DOHH2 (cell line): ENCODE measurements around the gene SLC6A11.

Source experiments
- H3F3A ChIP-seq: fragments of 200-600 bp; sonication (generic), shearing (Covaris generic); 2 replicates; pipeline ENCODE4 v1.6.0; 2016; ENCODE audit warnings: antibody characterized with exemption, mild to moderate bottlenecking; ENCODE audit not compliant: control insufficient read depth, insufficient read depth
- H3K27ac ChIP-seq: fragments of 200-600 bp; sonication (generic); 2 replicates; pipeline ENCODE4 v1.5.1; 2014; ENCODE audit warnings: low read depth, mild to moderate bottlenecking, low read length, moderate library complexity
- H3K27me3 ChIP-seq: fragments of 200-600 bp; sonication (generic); 2 replicates; pipeline ENCODE4 v1.6.1; 2014; ENCODE audit warnings: mild to moderate bottlenecking, low read length, mixed read lengths; ENCODE audit not compliant: control insufficient read depth
- H3K36me3 ChIP-seq: fragments of 200-600 bp; sonication (generic); 2 replicates; pipeline ENCODE4 v1.6.1; 2014; ENCODE audit warnings: mild to moderate bottlenecking, low read length, moderate library complexity, mixed read lengths; ENCODE audit not compliant: control insufficient read depth
- H3K4me1 ChIP-seq: fragments of 200-600 bp; sonication (generic); 2 replicates; pipeline ENCODE4 v1.6.1; 2014; ENCODE audit warnings: mild to moderate bottlenecking, low read length, mixed read lengths; ENCODE audit not compliant: control insufficient read depth
- H3K4me2 ChIP-seq: fragments of 200-600 bp; sonication (generic); 2 replicates; pipeline ENCODE4 v1.6.0; 2014; ENCODE audit warnings: mild to moderate bottlenecking, low read length, moderate library complexity
- H3K4me3 ChIP-seq: fragments of 200-600 bp; sonication (generic); 2 replicates; pipeline ENCODE4 v1.5.1; 2014; ENCODE audit warnings: mild to moderate bottlenecking, low read length, mixed read lengths
- H3K79me2 ChIP-seq: fragments of 200-600 bp; sonication (generic); 2 replicates; pipeline ENCODE4 v1.6.1; 2014; ENCODE audit warnings: mild to moderate bottlenecking, low read length, mixed read lengths; ENCODE audit not compliant: control insufficient read depth
- H3K9me2 ChIP-seq: fragments of 200-600 bp; sonication (generic); replicated peaks from 2 replicates; pipeline ENCODE4 v1.6.1; 2014; ENCODE audit warnings: mild to moderate bottlenecking, low read length, mixed read lengths; ENCODE audit not compliant: control insufficient read depth
- H3K9me3 ChIP-seq: fragments of 200-600 bp; sonication (generic); 2 replicates; pipeline ENCODE4 v1.6.1; 2014; ENCODE audit warnings: antibody characterized with exemption, low read length, mixed read lengths; ENCODE audit not compliant: control insufficient read depth, insufficient read depth
- H4K20me1 ChIP-seq: fragments of 200-600 bp; sonication (generic); 2 replicates; pipeline ENCODE4 v1.6.0; 2014; ENCODE audit warnings: low read depth, mild to moderate bottlenecking, antibody characterized with exemption, low read length, moderate library complexity; ENCODE audit not compliant: control insufficient read depth, insufficient read depth
- CTCF ChIP-seq: fragments of 200-600 bp; sonication (generic); IDR thresholded peaks from one replicate; pipeline ENCODE4 v1.5.1; 2014; ENCODE audit warnings: antibody characterized with exemption, mild to moderate bottlenecking, low read depth, low read length; ENCODE audit not compliant: poor library complexity, severe bottlenecking
- EZH2phosphoT487 ChIP-seq: fragments of 200-600 bp; sonication (generic); IDR thresholded peaks from 2 replicates; pipeline ENCODE4 v1.6.1; 2017; ENCODE audit warnings: borderline replicate concordance, mild to moderate bottlenecking, antibody characterized with exemption, low read length, moderate library complexity, mixed read lengths

SLC6A11 gene

GRCh38 chr3:10816019-10816862 is at the start of gene SLC6A11:
Gene SLC6A11 (plus strand): TSS chr3:10816228. CDS start chr3:10816266, 38 bp downstream.
- H3K4me2 ChIP-seq = no peak within 1 kb of the TSS
- H3K36me3 ChIP-seq = no peaks in the 10 kb centered on the region

GRCh38 chr3:10768708-10769394 is 47.2 kb upstream of the SLC6A11 start:
- Histone ChIP-seq H3K9me3 (no peaks in the 10 kb centered on the region), H3K27me3 (no peaks in the 10 kb centered on the region), H3K27ac (no peak overlapping the region), H3F3A (no peaks in the 10 kb centered on the region), H3K4me3 (no peak overlapping the region), H3K4me1 (no peaks in the 10 kb centered on the region), H3K9me2 (no peaks in the 10 kb centered on the region), H3K4me2 (no peak overlapping the region), H4K20me1 (no peaks in the 10 kb centered on the region), H3K79me2 (no peaks in the 10 kb centered on the region), H3K36me3 (no peaks in the 10 kb centered on the region)
- TF ChIP-seq CTCF (no peak), EZH2phosphoT487 (no peak)

More at GRCh38 chr3:10816019-10816862, at the start of gene SLC6A11:
- no peaks in the 10 kb centered on the region for H4K20me1 ChIP-seq
- H3K4me3 ChIP-seq = no peak within 1 kb of the TSS
- H3F3A ChIP-seq = no peaks in the 10 kb centered on the region
- no peak within 1 kb of the TSS for H3K27ac ChIP-seq
- no peaks in the 10 kb centered on the region for H3K79me2 ChIP-seq
- H3K9me3 ChIP-seq = no peaks in the 10 kb centered on the region
- H3K4me1 ChIP-seq = no peaks in the 10 kb centered on the region
- H3K27me3 ChIP-seq = no peaks in the 10 kb centered on the region
- no peaks in the 10 kb centered on the region for H3K9me2 ChIP-seq
- TF ChIP-seq EZH2phosphoT487 (no peak), CTCF (no peak)

- Histone ChIP-seq H3K4me1 (no peaks in the 10 kb centered on the region), H3K4me2 (no peak overlapping the region), H3K4me3 (no peak overlapping the region), H4K20me1 (no peaks in the 10 kb centered on the region), H3K36me3 (no peaks in the 10 kb centered on the region), H3K27ac (no peak overlapping the region), H3K79me2 (no peaks in the 10 kb centered on the region), H3K27me3 (no peaks in the 10 kb centered on the region), H3K9me3 (no peaks in the 10 kb centered on the region), H3K9me2 (no peaks in the 10 kb centered on the region), H3F3A (no peaks in the 10 kb centered on the region)
- no peak for TF ChIP-seq CTCF
- TF ChIP-seq EZH2phosphoT487 = no peak
These were observed 45.5 kb upstream of the SLC6A11 start for GRCh38 chr3:10770547-10770946.
